GM21723 (cell line): Measurements from ENCODE around the gene ARHGEF40.

Experiments
- ATAC-seq: cut with Tn5 transposase; IDR thresholded peaks from one replicate; pipeline ENCODE4 v1.9.1; 2021; ENCODE audit warnings: mild to moderate bottlenecking, moderate library complexity; ENCODE audit not compliant: unreplicated experiment

The ARHGEF40 gene

GRCh38 chr14:21109377-21110138 lies 39.5 kb downstream of the ARHGEF40 start:
- peak; percentile 54 for ATAC-seq

- no peak for ATAC-seq
These were observed 42.2 kb downstream of the ARHGEF40 start for GRCh38 chr14:21112255-21112654.

GRCh38 chr14:21113369-21113768 lies 43.3 kb downstream of the ARHGEF40 start:
- ATAC-seq = no peak

- no peak for ATAC-seq
These were observed 48.8 kb downstream of the ARHGEF40 start for GRCh38 chr14:21118933-21119332.

GRCh38 chr14:21120686-21121085 lies 50.6 kb downstream of the ARHGEF40 start:
- no peak for ATAC-seq

- no peak for ATAC-seq
These were observed 51.0 kb downstream of the ARHGEF40 start for GRCh38 chr14:21121122-21121521.

- ATAC-seq = no peak
These were observed 53.3 kb downstream of the ARHGEF40 start for GRCh38 chr14:21123429-21123828.

- ATAC-seq = no peak
These were observed 63.8 kb downstream of the ARHGEF40 start for GRCh38 chr14:21133901-21134300.

GRCh38 chr14:21136024-21136423 lies 65.9 kb downstream of the ARHGEF40 start:
- ATAC-seq = no peak
